ENCODE measurements around the gene KRT80. TPM values are rescaled to one million over a fixed set of nuclear protein-coding genes. Genes with fewer than 3 reads are reported as not detected.
A peak's percentile ranks its signal among the peaks of the same experiment; 100 is the strongest.

KRT80 gene
- total RNA-seq, 1 experiment from 2014 or later, result 4.7 TPM

GRCh38 chr12:52139147-52139546, 52.7 kb downstream of the KRT80 start:
- DNase-seq (ENCODE audit: low spot score), result no peak

GRCh38 chr12:52137746-52138145, 54.1 kb downstream of the KRT80 start:
- no peak for DNase-seq (ENCODE audit: low spot score)

- DNase-seq (ENCODE audit: low spot score), result no peak
Measured at GRCh38 chr12:52132754-52133161, 59.1 kb downstream of the KRT80 start.

- no peak for DNase-seq (ENCODE audit: low spot score)
Measured at GRCh38 chr12:52130711-52131110, 61.1 kb downstream of the KRT80 start.

GRCh38 chr12:52127683-52128450, 63.9 kb downstream of the KRT80 start:
- DNase-seq (ENCODE audit: low spot score), result no peak

- no peak for DNase-seq (ENCODE audit: low spot score)
Measured at GRCh38 chr12:52126605-52127578, 64.9 kb downstream of the KRT80 start.

GRCh38 chr12:52126050-52126604, 65.7 kb downstream of the KRT80 start:
- DNase-seq (ENCODE audit: low spot score), result no peak

- no peak for DNase-seq (ENCODE audit: low spot score)
Measured at GRCh38 chr12:52125476-52125900, 66.3 kb downstream of the KRT80 start.

- no peak for DNase-seq (ENCODE audit: low spot score)
Measured at GRCh38 chr12:52123487-52124186, 68.2 kb downstream of the KRT80 start.

GRCh38 chr12:52122904-52123303, 68.9 kb downstream of the KRT80 start:
- no peak for DNase-seq (ENCODE audit: low spot score)

GRCh38 chr12:52122540-52122871, 69.3 kb downstream of the KRT80 start:
- DNase-seq (ENCODE audit: low spot score), result no peak

GRCh38 chr12:52121824-52122539, 69.8 kb downstream of the KRT80 start:
- peak; percentile 58 for DNase-seq (ENCODE audit: low spot score)

GRCh38 chr12:52120951-52121823, 70.6 kb downstream of the KRT80 start:
- no peak for DNase-seq (ENCODE audit: low spot score)

GRCh38 chr12:52119398-52120254, 72.2 kb downstream of the KRT80 start:
- DNase-seq (ENCODE audit: low spot score), result no peak

Other genes starting within 250 kb of the KRT80 start
- 3.8 and 6.1 TPM in 2 replicates for gene ACVR1B, start 240.3 kb downstream of the KRT80 start, total RNA-seq (2014; rRNA removed; shearing (Covaris generic))
- gene TAMALIN, start 185.1 kb downstream of the KRT80 start, total RNA-seq (2014; rRNA removed; shearing (Covaris generic)), result 0.35 and 1.8 TPM in 2 replicates
- gene NR4A1, start 140.6 kb downstream of the KRT80 start, total RNA-seq (2014; rRNA removed; shearing (Covaris generic)), result 0.16 and 0.54 TPM in 2 replicates
- gene ATG101, start 122.0 kb downstream of the KRT80 start, total RNA-seq (2014; rRNA removed; shearing (Covaris generic)), result 57.5 and 63.0 TPM in 2 replicates
- gene SMIM41, start 112.3 kb downstream of the KRT80 start, total RNA-seq (2014; rRNA removed; shearing (Covaris generic)), result not detected in 2 replicates
- gene KRT7, start 41.2 kb upstream of the KRT80 start, total RNA-seq (2014; rRNA removed; shearing (Covaris generic)), result 0.29 and 1.7 TPM in 2 replicates
- gene KRT86, start 82.6 kb upstream of the KRT80 start, total RNA-seq (2014; rRNA removed; shearing (Covaris generic)), result 0.31 and 0.93 TPM in 2 replicates
- 5.7 and 10.8 TPM in 2 replicates for gene KRT81, start 99.5 kb upstream of the KRT80 start, total RNA-seq (2014; rRNA removed; shearing (Covaris generic))
- not detected in 2 replicates for gene KRT83, start 129.4 kb upstream of the KRT80 start, total RNA-seq (2014; rRNA removed; shearing (Covaris generic))
- gene KRT85, start 175.5 kb upstream of the KRT80 start, total RNA-seq (2014; rRNA removed; shearing (Covaris generic)), result not detected in 2 replicates
- gene KRT84, start 193.6 kb upstream of the KRT80 start, total RNA-seq (2014; rRNA removed; shearing (Covaris generic)), result not detected in 2 replicates
- not detected in 2 replicates for gene KRT82, start 214.3 kb upstream of the KRT80 start, total RNA-seq (2014; rRNA removed; shearing (Covaris generic))
- 0.12 TPM in 1 of 2 replicates, not detected in the other for gene KRT75, start 242.4 kb upstream of the KRT80 start, total RNA-seq (2014; rRNA removed; shearing (Covaris generic))